GM12878 (cell line): ENCODE results near the gene MCEMP1. TPM values are rescaled to one million over a fixed set of nuclear protein-coding genes. Genes with fewer than 3 reads are reported as not detected.

Source experiments
- BHLHE40 ChIP-seq, 2 experiments: fragments of 450-650 bp in 1 of 2; IDR thresholded peaks; 2 replicates each; pipeline ENCODE4 v1.6.1; 2011 to 2017; ENCODE audit warnings: low read depth in 2 of 2, borderline replicate concordance in 1 of 2, improper control_type of control experiment in 1 of 2, low read length in 1 of 2, mild to moderate bottlenecking in 1 of 2
- BMI1 ChIP-seq: fragments of 450-650 bp; IDR thresholded peaks from 2 replicates; pipeline ENCODE4 v1.6.1; 2016; ENCODE audit warnings: mild to moderate bottlenecking, moderate library complexity, borderline replicate concordance
- CBX3 ChIP-seq: fragments of 200-600 bp; sonication (generic); IDR thresholded peaks from 2 replicates; pipeline ENCODE4 v1.6.1; 2016; ENCODE audit warnings: low read depth, borderline replicate concordance
- CEBPZ ChIP-seq: fragments of 150-350 bp; IDR thresholded peaks from 2 replicates; pipeline ENCODE4 v1.6.1; 2016; ENCODE audit warnings: low read depth, low read length
- CTCF ChIP-seq, 3 experiments: IDR thresholded peaks in 2 of 3; conservative IDR thresholded peaks in 1 of 3; 2 replicates each; pipeline ENCODE4 v1.5.1; 2011; ENCODE audit warnings: low read depth in 3 of 3, low read length in 3 of 3, mild to moderate bottlenecking in 3 of 3, control low read depth in 2 of 3, moderate library complexity in 2 of 3, inconsistent platforms in 1 of 3, mixed read lengths in 1 of 3; ENCODE audit not compliant: control insufficient read depth in 2 of 3, insufficient read depth in 1 of 3; ENCODE audit errors: extremely low read depth in 1 of 3
- ESRRA ChIP-seq: IDR thresholded peaks from 2 replicates; pipeline ENCODE4 v1.6.1; 2012; ENCODE audit warnings: mild to moderate bottlenecking, low read length, improper control_type of control experiment
- EZH2 ChIP-seq: IDR thresholded peaks from 2 replicates; pipeline ENCODE4 v1.6.1; 2012; ENCODE audit warnings: low read depth, mild to moderate bottlenecking, control low read depth, inconsistent platforms, low read length, borderline replicate concordance; ENCODE audit not compliant: control insufficient read depth
- FOXM1 ChIP-seq: IDR thresholded peaks from 2 replicates; pipeline ENCODE4 v1.6.1; 2012; ENCODE audit warnings: low read depth, mild to moderate bottlenecking, inconsistent platforms, low read length, moderate library complexity
- IRF4 ChIP-seq: IDR thresholded peaks from 2 replicates; pipeline ENCODE4 v1.6.1; 2011; ENCODE audit warnings: low read depth, low read length
- MTA3 ChIP-seq: IDR thresholded peaks from 2 replicates; pipeline ENCODE4 v1.6.1; 2012; ENCODE audit warnings: low read length, inconsistent platforms, borderline replicate concordance
- NR2C2 ChIP-seq: IDR thresholded peaks from 2 replicates; pipeline ENCODE4 v1.6.1; 2011; ENCODE audit warnings: borderline replicate concordance, low read depth; ENCODE audit not compliant: control insufficient read depth, insufficient read length
- PAX8 ChIP-seq: fragments of 450-650 bp; IDR thresholded peaks from 2 replicates; pipeline ENCODE4 v1.6.1; 2017; ENCODE audit warnings: mild to moderate bottlenecking, moderate library complexity
- RB1 ChIP-seq: fragments of 450-650 bp; formaldehyde crosslinking; IDR thresholded peaks from 2 replicates; pipeline ENCODE4 v1.6.1; 2017; ENCODE audit warnings: mild to moderate bottlenecking, borderline replicate concordance
- RELA ChIP-seq: fragments of 450-650 bp; IDR thresholded peaks from 2 replicates; pipeline ENCODE4 v1.8.0; 2014; ENCODE audit warnings: borderline replicate concordance; ENCODE audit not compliant: partially characterized antibody
- SREBF1 ChIP-seq: IDR thresholded peaks from 2 replicates; pipeline ENCODE4 v1.6.1; 2012; ENCODE audit warnings: mild to moderate bottlenecking, low read length
- SRF ChIP-seq, 2 experiments: IDR thresholded peaks; 2 replicates each; pipeline ENCODE4 v1.6.1; 2011; ENCODE audit warnings: low read depth in 2 of 2, low read length in 2 of 2, mild to moderate bottlenecking in 1 of 2, moderate library complexity in 1 of 2
- STAT1 ChIP-seq: fragments of 450-650 bp; conservative IDR thresholded peaks from 2 replicates; pipeline ENCODE4 v1.6.1; 2014; ENCODE audit warnings: antibody characterized with exemption, mild to moderate bottlenecking
- SUPT20H ChIP-seq: IDR thresholded peaks from 2 replicates; pipeline ENCODE4 v1.6.1; 2011; ENCODE audit warnings: low read depth, mild to moderate bottlenecking, low read length, moderate library complexity, borderline replicate concordance; ENCODE audit not compliant: control insufficient read depth
- TCF3 ChIP-seq: IDR thresholded peaks from 2 replicates; pipeline ENCODE4 v1.6.1; 2012; ENCODE audit warnings: low read depth, mild to moderate bottlenecking, low read length, borderline replicate concordance; ENCODE audit not compliant: insufficient read depth
- USF1 ChIP-seq: IDR thresholded peaks from 2 replicates; pipeline ENCODE4 v1.6.1; 2011; ENCODE audit warnings: borderline replicate concordance, low read depth, mild to moderate bottlenecking, moderate library complexity, mixed read lengths, low read length; ENCODE audit not compliant: insufficient read depth; ENCODE audit errors: extremely low read length
- ZNF274 ChIP-seq: IDR thresholded peaks from one replicate; pipeline ENCODE4 v1.8.0; 2011; ENCODE audit not compliant: insufficient read length, insufficient read depth
- polyA plus RNA-seq, 11 experiments: library from polyadenylated mRNA; depleted of rRNA in 4 of 11; unstranded in 6 of 11; stranded (reverse) in 5 of 11; fragments of >200 nt; fragmentation: Nextera tagmentation in 4 of 11; fragmentation: Illumina TruSeq in 1 of 11; extraction: Ambion mirVana in 4 of 11; extraction: Trizol in 1 of 11; gene quantifications; 1 replicate in 1 of 11; 2 replicates in 10 of 11; pipeline versions ENCODE4 v1.2.1 to v1.2.3, GENCODE V29; 2011 to 2016; ENCODE audit warnings: inconsistent platforms in 2 of 11, missing spikeins in 2 of 11, low read depth in 1 of 11
- total RNA-seq, 4 experiments: library from RNA; depleted of rRNA in 3 of 4; stranded (reverse); fragments of >200 nt in 3 of 4; fragmentation: Illumina TruSeq in 1 of 4; extraction: Trizol in 1 of 4; gene quantifications; 2 replicates each; pipeline versions ENCODE4 v1.2.1 to v1.2.3, GENCODE V29; 2013 to 2021
- TF ChIP-seq, protein P1 (sequence below): fragments of 450-650 bp; IDR thresholded peaks from 2 replicates; pipeline ENCODE4 v1.6.1; 2017; ENCODE audit warnings: mild to moderate bottlenecking, low read depth, inconsistent platforms; ENCODE audit not compliant: poor library complexity, severe bottlenecking

Gene MCEMP1
- total and polyA plus RNA-seq, 10 of the 15 experiments (the other 5 are each of a cell fraction or from before 2014, with no cell fraction given) = 0.08 to 0.55 (median 0.26) TPM; not detected in 1

- TF ChIP-seq ESRRA (no peak), ZNF274 (no peak), CEBPZ (no peak), CTCF (IDR thresholded peaks at IDR 0.05 in 2 of 3, conservative IDR thresholded peaks at IDR 0.05 in 1 of 3; ENCODE audit: control insufficient read depth in 2 of 3, extremely low read depth in 1 of 3, insufficient read depth in 1 of 3, low read depth in 3 of 3, low read length in 3 of 3) (no peak), EZH2 (no peak), TCF3 (no peak), BHLHE40 (IDR thresholded peaks at IDR 0.05; ENCODE audit: borderline replicate concordance in 1 of 2, low read depth in 2 of 2, low read length in 1 of 2) (0 out of 4 replicates have a peak, but pooled peaks of 1 of the 2 experiments have one; percentile 17), IRF4 (no peak), SUPT20H (no peak), RB1 (no peak), STAT1 (no peak), PAX8 (no peak), BMI1 (peak; percentile 56; the same call in 1 of the 2 replicates), CBX3 (no peak), SREBF1 (no peak), USF1 (no peak), FOXM1 (no peak; the same call in 1 of the 2 replicates), NR2C2 (no peak), RELA (peak; percentile 13), MTA3 (no peak), SRF (IDR thresholded peaks at IDR 0.05; ENCODE audit: low read depth in 2 of 2, low read length in 2 of 2) (no peak)
- TF ChIP-seq, protein P1, sequence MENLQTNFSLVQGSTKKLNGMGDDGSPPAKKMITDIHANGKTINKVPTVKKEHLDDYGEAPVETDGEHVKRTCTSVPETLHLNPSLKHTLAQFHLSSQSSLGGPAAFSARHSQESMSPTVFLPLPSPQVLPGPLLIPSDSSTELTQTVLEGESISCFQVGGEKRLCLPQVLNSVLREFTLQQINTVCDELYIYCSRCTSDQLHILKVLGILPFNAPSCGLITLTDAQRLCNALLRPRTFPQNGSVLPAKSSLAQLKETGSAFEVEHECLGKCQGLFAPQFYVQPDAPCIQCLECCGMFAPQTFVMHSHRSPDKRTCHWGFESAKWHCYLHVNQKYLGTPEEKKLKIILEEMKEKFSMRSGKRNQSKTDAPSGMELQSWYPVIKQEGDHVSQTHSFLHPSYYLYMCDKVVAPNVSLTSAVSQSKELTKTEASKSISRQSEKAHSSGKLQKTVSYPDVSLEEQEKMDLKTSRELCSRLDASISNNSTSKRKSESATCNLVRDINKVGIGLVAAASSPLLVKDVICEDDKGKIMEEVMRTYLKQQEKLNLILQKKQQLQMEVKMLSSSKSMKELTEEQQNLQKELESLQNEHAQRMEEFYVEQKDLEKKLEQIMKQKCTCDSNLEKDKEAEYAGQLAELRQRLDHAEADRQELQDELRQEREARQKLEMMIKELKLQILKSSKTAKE = no peak
These were observed 17.6 kb downstream of the MCEMP1 start (continued) for GRCh38 chr19:7694499-7694898.
